ENCODE results near the gene ADGRF1.

GRCh38 chr6:47027315-47027714 is 14.8 kb downstream of the ADGRF1 start:
- TF ChIP-seq RCOR1 (IDR thresholded peaks at IDR 0.05; ENCODE audit: low read depth, low read length) (no peak), USF2 (IDR thresholded peaks at IDR 0.05) (no peak), HDAC2 (IDR thresholded peaks at IDR 0.05) (no peak), POLR2A (IDR thresholded peaks at IDR 0.05; ENCODE audit: low read length) (no peak), EHF (CRISPR knock-in tag; IDR thresholded peaks at IDR 0.05) (no peak), ZSCAN20 (CRISPR knock-in tag; IDR thresholded peaks at IDR 0.05) (no peak), RAD21 (conservative IDR thresholded peaks at IDR 0.05 in 1 of 2, IDR thresholded peaks at IDR 0.05 in 1 of 2) (no peak), CEBPB (IDR thresholded peaks at IDR 0.05) (no peak), KDM1A (IDR thresholded peaks at IDR 0.05; ENCODE audit: low read depth) (no peak), E2F6 (IDR thresholded peaks at IDR 0.05; ENCODE audit: borderline replicate concordance, low read depth) (no peak), ESRRA (IDR thresholded peaks at IDR 0.05; ENCODE audit: borderline replicate concordance, low read length) (no peak), ELK1 (IDR thresholded peaks at IDR 0.05; ENCODE audit: low read depth, low read length) (no peak)

Data from A549 (cell line).